ENCODE data around the gene EFCAB6. TPM values are rescaled to one million over a fixed set of nuclear protein-coding genes. Genes with fewer than 3 reads are reported as not detected.

Gene EFCAB6
- total RNA-seq, 1 donor from 2014 or later: 7.0 TPM

- TF ChIP-seq, protein P1, sequence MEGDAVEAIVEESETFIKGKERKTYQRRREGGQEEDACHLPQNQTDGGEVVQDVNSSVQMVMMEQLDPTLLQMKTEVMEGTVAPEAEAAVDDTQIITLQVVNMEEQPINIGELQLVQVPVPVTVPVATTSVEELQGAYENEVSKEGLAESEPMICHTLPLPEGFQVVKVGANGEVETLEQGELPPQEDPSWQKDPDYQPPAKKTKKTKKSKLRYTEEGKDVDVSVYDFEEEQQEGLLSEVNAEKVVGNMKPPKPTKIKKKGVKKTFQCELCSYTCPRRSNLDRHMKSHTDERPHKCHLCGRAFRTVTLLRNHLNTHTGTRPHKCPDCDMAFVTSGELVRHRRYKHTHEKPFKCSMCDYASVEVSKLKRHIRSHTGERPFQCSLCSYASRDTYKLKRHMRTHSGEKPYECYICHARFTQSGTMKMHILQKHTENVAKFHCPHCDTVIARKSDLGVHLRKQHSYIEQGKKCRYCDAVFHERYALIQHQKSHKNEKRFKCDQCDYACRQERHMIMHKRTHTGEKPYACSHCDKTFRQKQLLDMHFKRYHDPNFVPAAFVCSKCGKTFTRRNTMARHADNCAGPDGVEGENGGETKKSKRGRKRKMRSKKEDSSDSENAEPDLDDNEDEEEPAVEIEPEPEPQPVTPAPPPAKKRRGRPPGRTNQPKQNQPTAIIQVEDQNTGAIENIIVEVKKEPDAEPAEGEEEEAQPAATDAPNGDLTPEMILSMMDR (IDR thresholded peaks at IDR 0.05; ENCODE audit: unreplicated experiment): no peak
- H3K36me3 Mint-ChIP-seq (ENCODE audit: insufficient read depth): peaks cover 15% of the 10 kb centered on the region
- H3K4me1 Mint-ChIP-seq (ENCODE audit: low read depth): no peaks in the 10 kb centered on the region
- no peak for DNase-seq (ENCODE audit: low spot score, unreplicated experiment)
- no peak overlapping the region for H3K27ac Mint-ChIP-seq
- no peak overlapping the region for H3K4me3 Mint-ChIP-seq (ENCODE audit: low read depth)
- no peaks in the 10 kb centered on the region for H3K27me3 Mint-ChIP-seq
- H3K9me3 Mint-ChIP-seq (ENCODE audit: low read depth): peaks cover 14% of the 10 kb centered on the region
Measured at GRCh38 chr22:43706151-43706550, 106.0 kb downstream of the EFCAB6 start.

DNA sequence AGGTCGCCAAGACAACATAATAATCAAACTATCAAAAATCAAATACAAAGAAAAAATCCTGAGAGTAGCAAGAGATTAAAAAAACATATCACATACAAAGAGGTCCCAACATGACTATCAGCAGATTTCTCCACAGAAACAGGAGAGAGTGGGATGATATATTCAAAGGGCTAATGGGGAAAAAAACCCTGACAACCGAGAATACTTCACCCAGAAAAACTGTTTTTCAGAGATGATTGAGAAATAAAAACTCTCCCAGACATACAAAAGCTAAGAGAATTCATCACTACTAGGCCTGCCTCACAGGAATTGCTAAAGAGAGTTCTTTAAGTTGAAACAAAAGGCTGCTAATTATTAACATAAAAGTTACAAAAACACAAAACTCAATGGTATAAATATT, 108.1 kb downstream of the EFCAB6 start:
- no peak for DNase-seq (ENCODE audit: low spot score, unreplicated experiment)
- TF ChIP-seq, protein P1 (IDR thresholded peaks at IDR 0.05; ENCODE audit: unreplicated experiment): no peak
- Mint-ChIP-seq H3K27me3 (no peaks in the 10 kb centered on the region), H3K9me3 (ENCODE audit: low read depth) (peaks cover 14% of the 10 kb centered on the region), H3K4me3 (ENCODE audit: low read depth) (no peak overlapping the region), H3K4me1 (ENCODE audit: low read depth) (no peaks in the 10 kb centered on the region), H3K36me3 (ENCODE audit: insufficient read depth) (peaks cover 20% of the 10 kb centered on the region), H3K27ac (no peak overlapping the region)

GRCh38 chr22:43698403-43698802, 113.7 kb downstream of the EFCAB6 start:
- no peak overlapping the region for H3K27ac Mint-ChIP-seq
- no peak overlapping the region for H3K4me3 Mint-ChIP-seq (ENCODE audit: low read depth)
- TF ChIP-seq, protein P1 (IDR thresholded peaks at IDR 0.05; ENCODE audit: unreplicated experiment): no peak
- H3K4me1 Mint-ChIP-seq (ENCODE audit: low read depth): no peaks in the 10 kb centered on the region
- peaks cover 6% of the 10 kb centered on the region for H3K36me3 Mint-ChIP-seq (ENCODE audit: insufficient read depth)
- H3K9me3 Mint-ChIP-seq (ENCODE audit: low read depth): peaks cover under 1% of the 10 kb centered on the region
- H3K27me3 Mint-ChIP-seq: no peaks in the 10 kb centered on the region
- no peak for DNase-seq (ENCODE audit: low spot score, unreplicated experiment)

DNA sequence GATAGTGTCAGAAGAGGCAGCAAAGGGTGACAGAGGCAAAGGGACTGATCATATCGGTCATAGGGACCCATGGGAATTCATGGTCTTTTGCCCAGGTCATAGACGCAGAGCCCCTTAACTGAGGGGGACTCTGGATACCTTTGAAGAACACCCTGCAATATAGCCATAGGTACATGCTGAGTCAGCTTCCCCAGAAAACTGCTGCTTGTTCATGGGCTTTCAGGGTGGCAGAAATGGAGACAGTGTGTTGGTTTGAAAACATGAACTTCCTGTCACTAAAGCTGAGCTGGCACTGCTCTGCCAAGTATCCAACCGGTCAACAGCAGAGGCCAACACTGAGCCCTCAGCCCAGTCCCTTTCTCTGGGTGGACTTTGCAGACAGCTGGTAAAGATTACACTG, 114.2 kb downstream of the EFCAB6 start:
- no peak overlapping the region for H3K27ac Mint-ChIP-seq
- H3K4me1 Mint-ChIP-seq (ENCODE audit: low read depth): no peaks in the 10 kb centered on the region
- H3K4me3 Mint-ChIP-seq (ENCODE audit: low read depth): no peak overlapping the region

DNA sequence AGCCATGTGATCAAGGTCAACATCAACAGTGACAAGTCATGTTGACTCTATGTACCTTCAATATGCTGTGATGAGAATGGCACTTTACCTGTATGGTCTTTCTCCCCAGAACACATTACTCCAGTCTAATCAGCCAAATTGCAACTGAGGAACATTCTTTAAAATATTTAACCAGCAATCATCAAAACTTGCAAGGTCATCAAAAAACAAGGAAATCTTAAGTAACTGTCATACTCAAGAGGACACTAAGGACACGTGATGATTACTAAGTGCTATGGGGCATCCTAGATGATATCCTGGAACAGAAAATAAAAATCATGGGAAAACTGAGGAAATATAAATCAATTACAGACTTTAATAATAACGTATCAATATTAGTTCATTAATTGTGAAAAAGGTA, 118.9 kb downstream of the EFCAB6 start:
- no peak overlapping the region for H3K4me3 Mint-ChIP-seq (ENCODE audit: low read depth)
- TF ChIP-seq, protein P1 (IDR thresholded peaks at IDR 0.05; ENCODE audit: unreplicated experiment): no peak
- DNase-seq (ENCODE audit: low spot score, unreplicated experiment): no peak
- H3K27ac Mint-ChIP-seq: no peak overlapping the region
- no peaks in the 10 kb centered on the region for H3K36me3 Mint-ChIP-seq (ENCODE audit: insufficient read depth)
- H3K27me3 Mint-ChIP-seq: no peaks in the 10 kb centered on the region
- peaks cover 6% of the 10 kb centered on the region for H3K4me1 Mint-ChIP-seq (ENCODE audit: low read depth)
- no peaks in the 10 kb centered on the region for H3K9me3 Mint-ChIP-seq (ENCODE audit: low read depth)

More for the DNA sequence above, 114.2 kb downstream of the EFCAB6 start:
- Mint-ChIP-seq H3K36me3 (ENCODE audit: insufficient read depth) (peaks cover 5% of the 10 kb centered on the region), H3K27me3 (no peaks in the 10 kb centered on the region), H3K9me3 (ENCODE audit: low read depth) (no peaks in the 10 kb centered on the region)
- no peak for DNase-seq (ENCODE audit: low spot score, unreplicated experiment)
- TF ChIP-seq, protein P1 (IDR thresholded peaks at IDR 0.05; ENCODE audit: unreplicated experiment): no peak
